Dendritic cell treated with granulocyte-macrophage colony-stimulating factor and Interleukin-4, amounts not matched to agents 40 ng/mL and 50 ng/mL, for 4 days (primary cell): Measurements from ENCODE around the gene LIPM.

ENCODE experiments used
- H3K27ac Mint-ChIP-seq: one replicate; pipeline ENCODE4 v1.8.0; 2022; ENCODE audit warnings: mild to moderate bottlenecking, mixed read lengths
- H3K27me3 Mint-ChIP-seq: one replicate; pipeline ENCODE4 v1.8.0; 2022; ENCODE audit warnings: mild to moderate bottlenecking, mixed read lengths
- H3K36me3 Mint-ChIP-seq: one replicate; pipeline ENCODE4 v1.8.0; 2022; ENCODE audit warnings: low read depth, mixed read lengths
- H3K4me1 Mint-ChIP-seq: one replicate; pipeline ENCODE4 v1.8.0; 2022; ENCODE audit warnings: low read depth, mixed read lengths
- H3K4me3 Mint-ChIP-seq: one replicate; pipeline ENCODE4 v1.8.0; 2022; ENCODE audit warnings: mild to moderate bottlenecking, moderate library complexity, mixed read lengths
- H3K9me3 Mint-ChIP-seq: one replicate; pipeline ENCODE4 v1.8.0; 2022; ENCODE audit warnings: mixed read lengths
- intact Hi-C: fragments of 100-400 bp; cut with micrococcal nuclease; formaldehyde crosslinking; loops from one replicate; pipeline ENCODE4 v1.15.0; 2022

The LIPM gene

DNA sequence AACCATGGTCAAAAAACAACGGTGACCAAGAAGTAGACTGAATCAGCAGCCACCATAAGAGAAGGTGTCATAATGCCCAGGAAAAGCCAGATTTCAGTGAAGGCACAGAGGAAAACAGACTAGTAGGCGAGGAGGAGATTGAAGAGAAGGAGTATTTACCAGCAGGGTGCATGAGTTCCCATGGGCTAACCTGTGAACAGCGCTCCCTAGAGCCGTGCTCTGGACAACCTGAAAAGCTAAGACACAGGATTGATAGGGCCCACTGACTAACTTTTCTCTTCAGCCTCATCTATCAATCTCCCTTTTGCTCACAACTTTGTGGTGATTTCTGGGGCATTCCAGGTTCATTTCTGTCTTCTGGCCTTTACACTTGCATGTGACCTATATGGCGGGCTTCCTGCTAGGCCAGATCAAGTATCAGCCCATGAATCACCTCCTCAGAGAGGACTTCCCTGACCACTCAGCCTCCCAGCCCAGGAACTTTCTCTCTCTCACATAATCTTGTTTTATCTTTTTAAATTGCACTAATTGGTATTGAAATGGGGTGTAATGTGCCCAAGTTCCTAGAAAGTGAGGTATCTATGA, 36.3 kb downstream of the LIPM start:
- intact Hi-C loops: loop anchor here (5.0 kb wide), 1 partner anchor 158 kb away; no protein-coding TSS in a partner anchor
- H3K4me1 Mint-ChIP-seq: peaks cover 8% of the 10 kb centered on the region
- H3K9me3 Mint-ChIP-seq: no peaks in the 10 kb centered on the region
- peak overlapping the region; percentile 18 for H3K27ac Mint-ChIP-seq
- H3K27me3 Mint-ChIP-seq: no peaks in the 10 kb centered on the region
- no peaks in the 10 kb centered on the region for H3K36me3 Mint-ChIP-seq
- H3K4me3 Mint-ChIP-seq: no peak overlapping the region

DNA sequence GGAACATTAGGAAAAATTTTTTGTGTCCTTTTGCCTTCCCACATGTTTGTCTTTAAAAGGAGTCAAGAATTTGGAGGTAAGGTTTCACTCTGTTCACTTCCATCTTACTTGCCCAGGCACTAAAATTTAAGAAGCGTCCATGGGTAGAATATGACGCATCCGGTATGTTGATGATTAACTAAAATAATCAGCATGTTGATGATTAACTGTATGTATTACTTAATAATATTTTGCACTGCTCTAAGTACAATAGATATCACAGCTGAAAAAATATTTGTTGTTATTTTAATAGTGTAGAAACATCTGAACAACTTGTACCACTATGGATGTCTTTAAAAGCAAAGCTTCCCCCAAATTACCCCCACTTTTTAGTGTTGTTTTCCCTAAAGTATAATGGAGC, 37.6 kb downstream of the LIPM start:
- Mint-ChIP-seq H3K9me3 (no peaks in the 10 kb centered on the region), H3K27me3 (no peaks in the 10 kb centered on the region), H3K27ac (peak overlapping the region; percentile 88), H3K4me1 (peaks cover 6% of the 10 kb centered on the region), H3K4me3 (no peak overlapping the region), H3K36me3 (no peaks in the 10 kb centered on the region)
- intact Hi-C loops: loop anchor here (5.0 kb wide), 1 partner anchor 42 kb away; the partner anchor contains the start of gene STAMBPL1

DNA sequence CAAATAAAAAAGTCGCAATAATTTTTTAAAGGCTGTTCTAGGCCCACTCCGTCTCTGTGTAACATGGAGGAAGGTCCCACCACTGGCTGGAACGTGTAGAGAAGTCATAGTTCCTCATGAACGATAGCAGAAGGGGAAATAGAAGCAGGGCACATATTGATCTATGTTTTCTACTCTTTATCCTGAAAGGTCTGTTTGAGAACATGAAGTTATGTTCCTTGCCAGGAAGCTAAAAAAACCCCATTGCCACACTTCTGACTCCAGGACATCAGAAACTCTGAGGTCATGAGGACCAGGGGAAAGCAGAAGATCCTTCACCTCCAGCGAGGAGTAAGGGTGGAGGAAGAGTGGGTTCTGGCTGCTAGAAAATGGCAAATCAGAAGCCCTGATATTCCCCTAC, 38.4 kb downstream of the LIPM start:
- intact Hi-C loops: loop anchor here (5.0 kb wide), 1 partner anchor 41 kb away; the partner anchor contains the start of gene STAMBPL1
- H3K27me3 Mint-ChIP-seq: no peaks in the 10 kb centered on the region
- H3K4me3 Mint-ChIP-seq: no peak overlapping the region
- no peaks in the 10 kb centered on the region for H3K36me3 Mint-ChIP-seq
- peak overlapping the region; percentile 88 for H3K27ac Mint-ChIP-seq
- H3K4me1 Mint-ChIP-seq: peaks cover 6% of the 10 kb centered on the region
- H3K9me3 Mint-ChIP-seq: no peaks in the 10 kb centered on the region

DNA sequence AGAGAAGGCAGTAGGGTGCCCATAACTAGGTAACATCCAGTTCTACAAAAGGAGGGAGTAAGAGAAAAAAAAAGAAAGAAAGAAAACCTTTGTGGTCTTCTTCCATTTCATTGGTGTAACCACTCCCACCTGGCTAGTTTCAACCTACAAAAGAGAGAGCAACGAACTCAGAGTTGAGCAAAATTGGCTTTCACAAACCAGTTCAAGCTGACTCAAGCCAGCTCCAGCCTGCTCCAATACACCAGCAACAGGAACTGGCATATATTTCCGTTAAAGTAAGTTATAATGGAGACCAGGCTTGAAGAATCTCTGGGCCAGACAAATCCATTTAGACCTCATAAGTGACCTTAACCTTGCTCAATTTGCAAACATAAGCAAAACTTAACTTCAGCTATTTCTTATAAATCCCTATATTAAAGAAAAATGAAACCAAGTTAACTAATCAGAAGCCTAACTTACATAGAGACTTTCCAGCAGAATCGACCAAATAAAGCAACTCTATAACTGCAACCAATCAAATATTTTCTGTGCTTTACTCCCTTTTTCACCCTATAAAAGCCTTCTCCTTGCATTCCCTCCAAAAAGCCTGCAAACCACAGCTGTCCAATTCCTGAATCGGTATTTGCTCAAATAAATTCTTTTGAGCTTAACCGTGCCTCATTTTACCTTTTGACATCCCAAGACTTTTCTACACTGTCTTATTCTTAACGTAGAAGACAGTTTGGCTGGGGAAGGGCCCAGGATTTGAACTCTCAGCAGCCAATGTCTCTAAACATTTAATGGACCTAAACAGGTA, 39.0 kb downstream of the LIPM start:
- Mint-ChIP-seq H3K9me3 (no peaks in the 10 kb centered on the region), H3K36me3 (no peaks in the 10 kb centered on the region), H3K27ac (peak overlapping the region; percentile 88), H3K27me3 (no peaks in the 10 kb centered on the region), H3K4me3 (no peak overlapping the region), H3K4me1 (peaks cover 6% of the 10 kb centered on the region)
- intact Hi-C loops: loop anchor here (5.0 kb wide), 1 partner anchor 41 kb away; the partner anchor contains the start of gene STAMBPL1

DNA sequence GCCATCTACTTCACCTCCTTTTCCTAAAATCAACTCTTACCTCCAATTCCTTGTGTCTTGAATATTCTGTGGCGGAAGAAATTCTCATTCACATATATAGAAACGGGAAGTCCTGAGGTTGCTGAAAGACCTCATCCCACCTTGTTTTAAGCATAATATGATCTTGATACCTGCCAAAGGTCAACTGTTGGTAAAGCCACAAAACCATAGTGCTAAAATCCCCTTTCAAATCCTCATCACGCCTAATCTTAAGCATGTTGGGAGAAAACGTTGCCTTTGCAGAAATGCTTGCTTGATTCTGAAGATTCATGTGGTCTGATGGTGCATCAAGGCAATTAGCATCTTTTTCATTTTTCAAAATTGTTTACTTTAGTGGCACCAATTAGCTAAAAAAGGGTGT, 40.6 kb downstream of the LIPM start:
- peaks cover 16% of the 10 kb centered on the region for H3K4me1 Mint-ChIP-seq
- H3K9me3 Mint-ChIP-seq: no peaks in the 10 kb centered on the region
- no peak overlapping the region for H3K4me3 Mint-ChIP-seq
- no peaks in the 10 kb centered on the region for H3K36me3 Mint-ChIP-seq
- intact Hi-C loops: loop anchor here (5.0 kb wide), 1 partner anchor 39 kb away; the partner anchor contains the start of gene STAMBPL1
- no peaks in the 10 kb centered on the region for H3K27me3 Mint-ChIP-seq
- H3K27ac Mint-ChIP-seq: no peak overlapping the region

DNA sequence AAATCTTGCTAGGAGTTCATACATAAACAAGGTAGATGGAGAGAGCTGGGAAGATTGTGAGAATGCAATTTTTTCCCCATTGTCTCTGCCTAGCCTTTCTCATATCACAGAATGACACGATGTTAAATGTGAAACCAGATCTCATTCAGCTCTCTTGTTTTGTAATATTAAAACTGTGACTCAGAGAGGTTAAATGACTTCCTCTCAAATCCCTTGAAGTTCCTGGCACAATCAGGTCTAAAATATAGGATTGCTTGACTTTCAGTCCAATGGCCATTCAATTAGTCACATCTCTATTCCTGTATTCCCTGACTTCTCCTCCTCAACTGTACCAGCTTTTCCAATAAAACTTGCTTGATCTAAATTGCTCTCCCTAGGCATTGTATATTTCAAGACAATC, 46.0 kb downstream of the LIPM start:
- Mint-ChIP-seq H3K27ac (peak overlapping the region; percentile 55), H3K36me3 (no peaks in the 10 kb centered on the region), H3K9me3 (no peaks in the 10 kb centered on the region), H3K4me1 (peaks cover 42% of the 10 kb centered on the region), H3K4me3 (peak overlapping the region; percentile 40), H3K27me3 (no peaks in the 10 kb centered on the region)
- intact Hi-C loops: no loop called here

DNA sequence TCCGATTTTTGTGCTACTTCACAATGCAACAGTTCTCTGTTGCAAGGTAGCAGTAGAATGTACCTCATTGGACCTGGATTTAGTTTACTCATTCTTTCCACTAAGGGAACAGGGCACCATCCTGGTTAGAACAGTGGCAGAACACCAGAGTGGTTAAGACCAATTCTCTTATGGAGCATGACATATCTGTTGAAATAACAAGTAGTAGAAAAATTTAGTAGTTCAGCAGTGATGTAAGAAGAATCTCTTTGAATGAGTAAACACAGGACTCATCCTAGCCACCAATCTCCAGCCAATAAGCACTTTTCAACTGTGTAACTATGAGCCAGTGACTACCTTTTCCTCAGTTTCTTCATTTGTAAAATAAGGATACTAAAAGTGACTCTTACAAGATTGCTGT, 46.7 kb downstream of the LIPM start:
- peaks cover 48% of the 10 kb centered on the region for H3K4me1 Mint-ChIP-seq
- H3K27ac Mint-ChIP-seq: peak overlapping the region; percentile 55
- intact Hi-C loops: no loop called here
- no peaks in the 10 kb centered on the region for H3K27me3 Mint-ChIP-seq
- H3K4me3 Mint-ChIP-seq: no peak overlapping the region
- H3K9me3 Mint-ChIP-seq: no peaks in the 10 kb centered on the region
- no peaks in the 10 kb centered on the region for H3K36me3 Mint-ChIP-seq

DNA sequence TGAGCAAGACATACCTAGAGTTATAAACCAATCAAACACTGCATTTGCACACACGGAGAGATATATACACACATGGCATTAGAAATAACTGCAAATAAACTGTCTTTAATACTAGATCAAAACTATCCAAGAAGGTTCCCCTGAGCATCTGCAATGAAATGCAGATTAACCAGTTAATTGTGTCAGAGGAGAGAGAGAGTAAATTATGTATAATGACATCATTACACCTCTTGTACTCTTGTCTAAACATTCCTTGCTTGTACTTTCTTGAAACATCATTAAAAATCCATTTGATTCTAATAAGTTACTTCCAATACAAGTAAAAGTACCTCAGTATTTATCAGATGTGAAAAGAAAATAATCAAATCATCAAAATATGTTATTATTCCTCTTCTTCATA, 48.2 kb downstream of the LIPM start:
- Mint-ChIP-seq H3K4me1 (peaks cover 62% of the 10 kb centered on the region), H3K4me3 (no peak overlapping the region), H3K27ac (no peak overlapping the region), H3K36me3 (no peaks in the 10 kb centered on the region), H3K27me3 (no peaks in the 10 kb centered on the region), H3K9me3 (no peaks in the 10 kb centered on the region)
- intact Hi-C loops: no loop called here

DNA sequence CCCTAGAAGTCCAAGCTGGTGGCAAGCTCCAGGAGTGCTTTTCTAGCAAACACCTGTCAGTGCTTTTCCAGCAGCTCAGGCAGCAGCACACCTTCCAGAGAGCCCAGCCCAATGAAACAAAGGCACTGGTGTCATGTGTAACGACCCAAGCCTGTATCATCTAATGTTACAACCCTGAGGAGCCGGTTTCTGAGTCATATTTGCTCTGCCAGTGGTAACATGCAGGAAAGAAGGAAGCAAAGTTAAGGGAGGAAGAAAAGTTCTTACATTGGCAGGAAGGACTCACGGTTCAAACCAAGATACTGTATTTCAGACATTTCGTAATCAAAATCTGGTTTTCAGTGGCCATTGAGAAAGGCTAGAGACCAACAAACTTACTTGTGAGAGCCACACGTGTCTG, 49.2 kb downstream of the LIPM start, which contains the start of gene ANKRD22:
TSS of gene ANKRD22 (minus strand) at position 139 of the 400 bp plus-strand sequence. CDS start 237 bp downstream, outside the sequence.
- intact Hi-C loops: no loop called here
- H3K27me3 Mint-ChIP-seq: no peaks in the 10 kb centered on the region
- H3K36me3 Mint-ChIP-seq: no peaks in the 10 kb centered on the region
- H3K4me3 Mint-ChIP-seq: peak within 1 kb of the TSS; percentile 55
- peak within 1 kb of the TSS; percentile 74 for H3K27ac Mint-ChIP-seq
- no peaks in the 10 kb centered on the region for H3K9me3 Mint-ChIP-seq
- H3K4me1 Mint-ChIP-seq: peaks cover 69% of the 10 kb centered on the region

DNA sequence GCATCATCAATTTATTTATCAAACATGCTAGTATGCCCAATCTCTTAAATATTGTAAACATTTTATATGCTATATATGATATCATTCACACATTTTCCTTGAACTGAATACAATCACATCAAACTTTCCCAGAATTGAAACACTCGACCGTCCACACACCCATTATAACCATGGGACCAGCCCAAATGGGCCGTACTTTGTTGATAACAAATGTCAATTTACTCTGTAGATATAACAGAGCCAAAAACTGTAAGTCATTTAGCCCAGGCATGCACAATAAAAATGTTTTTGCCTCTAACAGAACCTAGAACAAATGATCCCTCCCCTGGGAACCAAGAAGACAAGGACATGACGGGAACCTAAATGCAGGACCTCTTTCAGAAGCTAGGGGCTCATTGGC, 49.8 kb downstream of the LIPM start:
- no peak overlapping the region for H3K4me3 Mint-ChIP-seq
- intact Hi-C loops: no loop called here
- H3K27me3 Mint-ChIP-seq: no peaks in the 10 kb centered on the region
- peaks cover 68% of the 10 kb centered on the region for H3K4me1 Mint-ChIP-seq
- H3K27ac Mint-ChIP-seq: peak overlapping the region; percentile 74
- no peaks in the 10 kb centered on the region for H3K36me3 Mint-ChIP-seq
- no peaks in the 10 kb centered on the region for H3K9me3 Mint-ChIP-seq

DNA sequence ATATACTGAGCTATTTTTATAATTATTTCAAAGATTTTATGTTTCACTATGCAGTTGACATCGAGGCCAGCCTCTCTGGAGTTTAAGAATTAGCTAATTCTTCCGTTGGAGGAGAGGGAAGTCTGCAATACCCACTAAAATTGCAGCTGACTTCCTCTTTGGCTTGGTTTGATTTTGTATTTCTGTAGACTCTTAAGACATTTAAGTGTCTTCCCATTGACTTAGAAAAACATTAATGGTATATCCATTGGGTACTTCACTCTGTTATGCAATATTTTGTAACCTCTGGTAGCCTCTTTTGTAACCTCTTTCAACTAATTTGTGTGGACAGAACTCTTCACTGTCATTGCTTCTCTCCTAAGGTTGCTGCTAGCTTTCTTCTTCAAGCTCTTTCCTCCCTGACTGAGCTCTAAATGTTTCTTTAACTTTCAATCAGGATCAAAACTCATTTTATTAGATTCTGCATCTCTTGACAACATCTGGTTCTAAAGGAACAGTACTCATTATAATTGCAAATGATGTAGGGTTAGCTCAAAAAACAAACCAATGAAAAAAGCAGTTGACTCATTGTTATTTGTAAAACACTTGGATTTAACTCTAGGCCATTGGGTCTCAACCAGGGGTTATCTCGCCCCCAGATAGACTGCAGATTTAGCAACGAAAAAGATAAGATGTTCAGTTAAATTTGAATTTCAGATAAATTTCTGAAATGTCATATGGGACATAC, 50.8 kb downstream of the LIPM start:
- intact Hi-C loops: no loop called here
- H3K36me3 Mint-ChIP-seq: no peaks in the 10 kb centered on the region
- no peak overlapping the region for H3K4me3 Mint-ChIP-seq
- peaks cover 60% of the 10 kb centered on the region for H3K4me1 Mint-ChIP-seq
- no peaks in the 10 kb centered on the region for H3K9me3 Mint-ChIP-seq
- no peaks in the 10 kb centered on the region for H3K27me3 Mint-ChIP-seq
- peak overlapping the region; percentile 74 for H3K27ac Mint-ChIP-seq

DNA sequence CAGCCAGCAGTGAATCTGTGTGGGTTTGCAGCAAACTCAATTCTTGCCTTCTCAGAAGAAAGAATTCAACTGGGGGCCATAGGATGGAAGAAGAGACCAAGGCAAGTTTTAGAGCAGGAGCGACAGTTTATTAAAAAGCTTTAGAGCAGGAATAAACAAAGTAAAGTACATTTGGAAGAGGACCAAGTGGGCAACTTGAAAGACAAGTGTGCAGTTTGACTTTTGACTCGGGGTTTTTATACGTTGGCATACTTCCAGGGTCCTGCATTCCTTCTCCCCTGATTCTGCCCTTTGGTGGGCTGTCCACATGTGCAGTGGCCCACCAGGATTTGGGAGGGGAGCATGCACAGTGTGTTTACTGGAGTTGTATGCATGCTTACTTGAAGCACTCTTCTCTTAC, 52.2 kb downstream of the LIPM start:
- Mint-ChIP-seq H3K4me3 (no peak overlapping the region), H3K36me3 (no peaks in the 10 kb centered on the region), H3K27me3 (no peaks in the 10 kb centered on the region), H3K27ac (peak overlapping the region; percentile 74), H3K9me3 (no peaks in the 10 kb centered on the region), H3K4me1 (peaks cover 56% of the 10 kb centered on the region)
- intact Hi-C loops: no loop called here

DNA sequence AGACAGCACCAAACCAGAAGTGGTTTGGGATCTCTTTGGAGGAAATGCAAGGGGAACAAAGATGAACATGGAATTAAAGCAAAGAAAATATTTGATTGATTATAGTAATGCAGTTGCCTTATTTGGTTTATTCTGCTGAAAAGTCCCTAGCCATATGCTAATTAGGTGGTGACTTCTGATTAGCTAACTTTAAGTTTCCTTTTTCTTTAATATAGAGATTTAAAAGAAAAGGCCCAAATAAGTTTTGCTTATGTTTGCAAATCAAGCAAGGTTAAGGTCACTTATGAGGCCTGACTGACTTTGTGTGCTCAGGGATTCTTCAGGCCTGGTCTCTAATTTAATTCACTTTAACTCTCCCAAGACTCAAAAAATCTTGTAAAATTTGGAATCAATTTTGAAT, 55.3 kb downstream of the LIPM start:
- Mint-ChIP-seq H3K36me3 (no peaks in the 10 kb centered on the region), H3K9me3 (no peaks in the 10 kb centered on the region), H3K4me1 (peaks cover 62% of the 10 kb centered on the region), H3K27me3 (no peaks in the 10 kb centered on the region), H3K27ac (no peak overlapping the region), H3K4me3 (no peak overlapping the region)
- intact Hi-C loops: no loop called here

DNA sequence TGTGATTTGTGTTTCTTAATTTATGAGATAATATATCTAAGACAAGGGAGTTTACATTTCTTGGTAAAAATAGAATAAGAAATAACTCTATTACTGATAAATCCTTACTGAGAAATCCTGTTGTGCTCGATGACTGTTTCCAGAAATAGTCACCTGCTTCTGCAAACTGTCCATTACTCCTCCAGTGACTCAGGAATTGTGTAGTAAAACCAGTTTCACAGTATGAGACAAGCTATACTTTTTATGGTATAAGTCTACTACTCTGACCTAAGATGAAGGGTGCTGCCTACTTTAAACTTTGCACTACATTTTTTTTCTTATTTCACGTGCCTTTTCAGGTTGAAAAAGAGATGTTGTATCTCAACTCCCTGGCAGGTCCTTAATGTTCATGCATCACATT, 56.0 kb downstream of the LIPM start:
- peaks cover 61% of the 10 kb centered on the region for H3K4me1 Mint-ChIP-seq
- peak overlapping the region; percentile 61 for H3K27ac Mint-ChIP-seq
- H3K27me3 Mint-ChIP-seq: no peaks in the 10 kb centered on the region
- H3K4me3 Mint-ChIP-seq: no peak overlapping the region
- no peaks in the 10 kb centered on the region for H3K36me3 Mint-ChIP-seq
- intact Hi-C loops: no loop called here
- no peaks in the 10 kb centered on the region for H3K9me3 Mint-ChIP-seq
